Panc1 (cell line): ENCODE measurements around the gene TBP. TPM values are rescaled to one million over a fixed set of nuclear protein-coding genes. Genes with fewer than 3 reads are reported as not detected.

Source experiments
- ATAC-seq: fragments of 200-7000 bp; cut with Tn5 transposase; 2 replicates; pipeline ENCODE4 v1.9.1; 2020; ENCODE audit warnings: mild to moderate bottlenecking, moderate library complexity
- BruUV-seq: library from RNA; stranded (reverse); fragments of 400-500 nt; replicated peaks from 2 replicates; lab custom pipeline; 2021; lab: Mats Ljungman, UMichigan
- CTCF ChIA-PET: fragments of 300-600 bp; sonication (Branson Sonifier 250); formaldehyde crosslinking; loops from one replicate; lab custom pipeline; 2022; ENCODE audit warnings: antibody characterized with exemption; lab: Charles Lee
- POLR2A ChIA-PET: fragments of 300-600 bp; sonication (Branson Sonifier 250); formaldehyde crosslinking; loops from one replicate; lab custom pipeline; 2022; ENCODE audit warnings: antibody characterized with exemption; lab: Charles Lee
- DNase-seq: peaks from one replicate; pipeline ENCODE4 v3.0.0-alpha.2; 2010; ENCODE audit warnings: low read depth, low spot score
- H3K27ac ChIP-seq: 2 replicates; pipeline ENCODE4 v1.5.1; 2011; ENCODE audit warnings: mild to moderate bottlenecking, low read length, inconsistent platforms
- H3K27me3 ChIP-seq: fragments of 200-500 bp; sonication (Bioruptor generic); 2 replicates; pipeline ENCODE4 v1.6.0; 2014; ENCODE audit warnings: low read length, inconsistent platforms; ENCODE audit not compliant: control insufficient read depth, insufficient read depth
- H3K36me3 ChIP-seq: fragments of 200-500 bp; sonication (Bioruptor generic); 2 replicates; pipeline ENCODE4 v1.5.1; 2014; ENCODE audit warnings: inconsistent platforms, mild to moderate bottlenecking, low read length, moderate library complexity; ENCODE audit not compliant: control insufficient read depth, insufficient read depth
- H3K4me1 ChIP-seq: 2 replicates; pipeline ENCODE4 v1.5.1; 2011; ENCODE audit warnings: inconsistent platforms, mild to moderate bottlenecking, low read length, moderate library complexity; ENCODE audit not compliant: control insufficient read depth, insufficient read depth
- H3K4me3 ChIP-seq, 2 experiments: 2 replicates each; pipeline ENCODE4 v1.5.1; 2011 to 2012; ENCODE audit warnings: low read depth in 2 of 2, low read length in 2 of 2, mild to moderate bottlenecking in 2 of 2, inconsistent platforms in 1 of 2, moderate library complexity in 1 of 2
- H3K9me3 ChIP-seq: fragments of 200-500 bp; sonication (Bioruptor generic); 2 replicates; pipeline ENCODE4 v1.5.1; 2014; ENCODE audit warnings: low read depth, mild to moderate bottlenecking, inconsistent platforms, low read length, moderate library complexity; ENCODE audit not compliant: control insufficient read depth, insufficient read depth
- CTCF ChIP-seq: fragments of 450-650 bp; IDR thresholded peaks from 2 replicates; pipeline ENCODE4 v1.5.1; 2017; ENCODE audit warnings: mild to moderate bottlenecking
- POLR2AphosphoS5 ChIP-seq: IDR thresholded peaks from 2 replicates; pipeline ENCODE4 v1.6.1; 2012; ENCODE audit warnings: mild to moderate bottlenecking, low read depth, low read length, moderate library complexity
- SIN3A ChIP-seq: IDR thresholded peaks from 2 replicates; pipeline ENCODE4 v1.6.1; 2012; ENCODE audit warnings: low read depth, mild to moderate bottlenecking, low read length, moderate library complexity, borderline replicate concordance; ENCODE audit not compliant: insufficient read depth
- TCF7L2 ChIP-seq: IDR thresholded peaks from 2 replicates; pipeline ENCODE4 v1.6.1; 2011; ENCODE audit warnings: mild to moderate bottlenecking, low read depth, low read length, inconsistent platforms
- in situ Hi-C: cut with HindIII; loops from 2 replicates; pipeline ENCODE4 v1.10.0; 2016; ENCODE audit warnings: low sequenced_read_pairs, low pct_unique_long_range_greater_than_20kb
- intact Hi-C: fragments of 100-400 bp; cut with micrococcal nuclease; formaldehyde crosslinking; loops from one replicate; pipeline ENCODE4 v1.10.0; 2022; ENCODE audit not compliant: unreplicated experiment
- total RNA-seq: library from RNA; stranded (reverse); gene quantifications from one replicate; pipeline ENCODE4 v1.2.1, GENCODE V29; 2021; ENCODE audit not compliant: unreplicated experiment
- TF ChIP-seq, protein P1 (sequence below), 2 experiments: IDR thresholded peaks; 2 replicates each; pipeline ENCODE4 v1.6.1; 2011 to 2012; ENCODE audit warnings: low read depth in 2 of 2, control low read depth in 1 of 2, low read length in 1 of 2, mild to moderate bottlenecking in 1 of 2, moderate library complexity in 1 of 2; ENCODE audit not compliant: insufficient read depth in 1 of 2

The TBP gene
- total RNA-seq, 1 experiment from 2014 or later, result 26.4 TPM

GRCh38 chr6:170553534-170554012 lies 596 bp upstream of the TBP start:
- POLR2A ChIA-PET, result interaction anchor here (0.6 to 0.7 kb wide), 2 partner anchors 245 to 358 kb away, joined by 3 to 4 read pairs; no protein-coding TSS in a partner anchor
- H3K27ac ChIP-seq, result peak overlapping the region; percentile 97
- no TSS peak for BruUV-seq
- in situ Hi-C loops, result no loop called here
- CTCF ChIA-PET, result no interaction called here
- H3K4me1 ChIP-seq, result peaks cover 30% of the 10 kb centered on the region
- no peaks in the 10 kb centered on the region for H3K9me3 ChIP-seq
- DNase-seq, result peak; percentile 20
- TF ChIP-seq CTCF (no peak), TCF7L2 (no peak), POLR2AphosphoS5 (no peak), SIN3A (no peak)
- TF ChIP-seq, protein P1, sequence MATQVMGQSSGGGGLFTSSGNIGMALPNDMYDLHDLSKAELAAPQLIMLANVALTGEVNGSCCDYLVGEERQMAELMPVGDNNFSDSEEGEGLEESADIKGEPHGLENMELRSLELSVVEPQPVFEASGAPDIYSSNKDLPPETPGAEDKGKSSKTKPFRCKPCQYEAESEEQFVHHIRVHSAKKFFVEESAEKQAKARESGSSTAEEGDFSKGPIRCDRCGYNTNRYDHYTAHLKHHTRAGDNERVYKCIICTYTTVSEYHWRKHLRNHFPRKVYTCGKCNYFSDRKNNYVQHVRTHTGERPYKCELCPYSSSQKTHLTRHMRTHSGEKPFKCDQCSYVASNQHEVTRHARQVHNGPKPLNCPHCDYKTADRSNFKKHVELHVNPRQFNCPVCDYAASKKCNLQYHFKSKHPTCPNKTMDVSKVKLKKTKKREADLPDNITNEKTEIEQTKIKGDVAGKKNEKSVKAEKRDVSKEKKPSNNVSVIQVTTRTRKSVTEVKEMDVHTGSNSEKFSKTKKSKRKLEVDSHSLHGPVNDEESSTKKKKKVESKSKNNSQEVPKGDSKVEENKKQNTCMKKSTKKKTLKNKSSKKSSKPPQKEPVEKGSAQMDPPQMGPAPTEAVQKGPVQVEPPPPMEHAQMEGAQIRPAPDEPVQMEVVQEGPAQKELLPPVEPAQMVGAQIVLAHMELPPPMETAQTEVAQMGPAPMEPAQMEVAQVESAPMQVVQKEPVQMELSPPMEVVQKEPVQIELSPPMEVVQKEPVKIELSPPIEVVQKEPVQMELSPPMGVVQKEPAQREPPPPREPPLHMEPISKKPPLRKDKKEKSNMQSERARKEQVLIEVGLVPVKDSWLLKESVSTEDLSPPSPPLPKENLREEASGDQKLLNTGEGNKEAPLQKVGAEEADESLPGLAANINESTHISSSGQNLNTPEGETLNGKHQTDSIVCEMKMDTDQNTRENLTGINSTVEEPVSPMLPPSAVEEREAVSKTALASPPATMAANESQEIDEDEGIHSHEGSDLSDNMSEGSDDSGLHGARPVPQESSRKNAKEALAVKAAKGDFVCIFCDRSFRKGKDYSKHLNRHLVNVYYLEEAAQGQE (IDR thresholded peaks at IDR 0.05; ENCODE audit: insufficient read depth in 1 of 2, low read depth in 2 of 2, low read length in 1 of 2), result no peak
- intact Hi-C loops, result no loop called here
- peak overlapping the region; percentile 84 to 99 for H3K4me3 ChIP-seq
- H3K27me3 ChIP-seq, result no peaks in the 10 kb centered on the region
- H3K36me3 ChIP-seq, result peaks cover 10% of the 10 kb centered on the region
- ATAC-seq, result peak; percentile 66

GRCh38 chr6:170554796-170555137 lies 598 bp downstream of the TBP start:
- DNase-seq (no peak), ATAC-seq (no peak)
- TF ChIP-seq, protein P1 (IDR thresholded peaks at IDR 0.05; ENCODE audit: insufficient read depth in 1 of 2, low read depth in 2 of 2, low read length in 1 of 2), result no peak
- TF ChIP-seq CTCF (no peak), SIN3A (no peak), POLR2AphosphoS5 (no peak), TCF7L2 (no peak)
- POLR2A ChIA-PET, result interaction anchor here (0.9 kb wide), 1 partner anchor 787 kb away, joined by 4 read pairs; no protein-coding TSS in a partner anchor
- in situ Hi-C loops (no loop called here), intact Hi-C loops (no loop called here)
- H3K27me3 ChIP-seq, result no peaks in the 10 kb centered on the region
- peaks cover 6% of the 10 kb centered on the region for H3K36me3 ChIP-seq
- peak overlapping the region; percentile 84 to 99 for H3K4me3 ChIP-seq
- peaks cover 30% of the 10 kb centered on the region for H3K4me1 ChIP-seq
- TSS peak; percentile 78 for BruUV-seq
- H3K9me3 ChIP-seq, result no peaks in the 10 kb centered on the region
- CTCF ChIA-PET, result no interaction called here
- H3K27ac ChIP-seq, result peak overlapping the region; percentile 94
